IPS DF 19.7 (cell line): ENCODE results near the gene PRDM16.

ENCODE experiments used
- DNase-seq: peaks from one replicate; pipeline ENCODE4 v3.0.0-alpha.2; 2013; ENCODE audit warnings: low read depth, low spot score

Gene PRDM16

DNA sequence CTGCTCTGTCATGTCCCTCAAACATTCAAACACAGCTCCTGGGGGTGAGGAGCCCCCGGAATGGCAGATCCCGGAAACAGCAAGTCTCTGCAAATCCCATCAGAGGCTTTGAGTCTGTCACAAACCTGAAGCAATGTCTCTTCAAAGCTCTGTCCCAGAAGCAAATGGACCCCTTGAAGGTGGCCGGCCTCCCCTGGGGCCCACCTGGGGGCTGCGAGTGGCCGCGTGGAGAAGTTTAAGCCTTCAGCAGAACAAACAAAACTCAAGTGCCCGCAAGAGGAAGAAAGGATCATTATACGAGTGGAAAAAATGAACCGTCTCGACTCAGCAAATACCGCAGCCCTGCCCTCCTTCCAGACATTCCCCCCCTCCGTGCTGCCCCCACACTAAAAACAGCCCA, 53.3 kb downstream of the PRDM16 start:
- no peak for DNase-seq

DNA sequence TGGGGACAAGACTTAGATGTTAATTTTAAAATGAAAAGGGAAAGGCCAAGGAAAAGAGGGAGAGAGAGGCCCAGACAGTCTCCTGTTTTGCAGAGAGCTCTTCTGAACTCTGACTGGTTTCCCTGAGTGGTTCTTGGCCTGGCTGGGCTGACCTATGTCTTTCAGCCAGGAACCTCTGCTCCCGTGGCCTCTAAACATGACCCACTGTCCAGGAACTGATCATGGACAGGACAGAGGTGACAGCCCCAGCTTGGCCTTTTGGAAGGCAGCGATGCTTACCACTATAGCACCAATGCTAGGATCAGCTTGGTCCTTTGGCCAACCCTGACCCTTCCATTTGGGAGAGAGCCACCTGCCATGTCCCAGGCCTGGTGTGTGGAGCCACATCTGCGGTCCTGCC, 55.2 kb downstream of the PRDM16 start:
- no peak for DNase-seq

DNA sequence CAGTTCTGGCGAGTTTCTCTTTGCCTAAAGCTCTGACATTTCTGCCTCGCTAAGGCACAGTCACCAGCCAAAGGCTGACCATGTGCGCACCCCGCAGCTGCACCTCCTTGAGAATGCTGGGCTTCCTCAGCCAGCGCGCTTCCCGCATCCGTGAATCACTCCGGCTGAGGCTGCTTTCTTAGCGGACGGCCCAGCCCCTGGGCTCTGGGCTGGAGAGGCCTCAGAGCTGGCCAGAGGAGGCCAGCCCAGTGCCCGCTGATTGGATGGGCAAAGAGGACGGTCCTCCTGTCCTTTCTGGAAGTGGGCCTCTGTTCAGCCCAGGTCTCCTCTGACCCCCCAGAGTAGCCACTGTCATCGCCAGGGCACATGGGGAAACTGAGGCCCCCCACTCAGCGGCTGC, 56.1 kb downstream of the PRDM16 start:
- DNase-seq, result no peak

DNA sequence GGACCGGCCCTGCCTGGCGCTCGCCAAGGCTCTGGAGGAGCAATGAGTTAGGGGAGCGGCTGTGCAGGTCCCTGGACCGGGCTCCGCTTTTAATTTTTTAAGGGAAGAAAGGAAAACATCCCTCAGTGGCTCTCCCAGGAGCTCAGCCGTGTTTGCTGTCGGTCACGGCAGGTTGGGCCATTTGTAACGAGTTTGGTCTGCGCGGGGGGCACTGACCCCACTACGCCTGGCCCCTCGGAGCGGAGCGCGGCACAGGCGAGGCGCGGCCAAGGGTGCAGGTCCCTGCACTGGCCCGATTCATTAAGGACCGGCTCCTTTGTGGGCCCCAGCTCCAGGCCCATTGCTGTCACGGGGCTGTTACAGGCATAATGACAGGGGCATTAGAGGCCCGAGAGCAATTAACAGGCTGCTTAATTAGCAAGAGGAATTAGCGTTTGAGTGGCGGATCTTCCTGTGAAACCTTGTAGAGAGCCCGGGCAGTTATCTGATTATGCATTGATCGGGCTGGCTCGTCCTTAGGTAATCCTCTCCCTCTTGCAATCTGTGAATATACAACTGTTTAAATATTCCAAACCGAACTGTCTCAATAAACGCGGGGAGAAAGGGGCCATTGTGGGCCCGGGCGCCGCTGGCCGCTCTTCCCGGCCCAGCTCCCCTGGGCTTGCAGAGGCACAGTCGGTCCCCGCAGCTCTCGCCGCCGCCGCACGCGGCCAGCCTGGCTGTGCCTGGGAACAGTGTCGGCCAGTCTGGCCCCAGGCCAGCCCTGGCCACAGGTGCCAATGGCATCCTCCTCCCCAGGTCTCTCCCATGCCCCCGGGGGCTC, 56.8 kb downstream of the PRDM16 start:
- DNase-seq, result no peak

DNA sequence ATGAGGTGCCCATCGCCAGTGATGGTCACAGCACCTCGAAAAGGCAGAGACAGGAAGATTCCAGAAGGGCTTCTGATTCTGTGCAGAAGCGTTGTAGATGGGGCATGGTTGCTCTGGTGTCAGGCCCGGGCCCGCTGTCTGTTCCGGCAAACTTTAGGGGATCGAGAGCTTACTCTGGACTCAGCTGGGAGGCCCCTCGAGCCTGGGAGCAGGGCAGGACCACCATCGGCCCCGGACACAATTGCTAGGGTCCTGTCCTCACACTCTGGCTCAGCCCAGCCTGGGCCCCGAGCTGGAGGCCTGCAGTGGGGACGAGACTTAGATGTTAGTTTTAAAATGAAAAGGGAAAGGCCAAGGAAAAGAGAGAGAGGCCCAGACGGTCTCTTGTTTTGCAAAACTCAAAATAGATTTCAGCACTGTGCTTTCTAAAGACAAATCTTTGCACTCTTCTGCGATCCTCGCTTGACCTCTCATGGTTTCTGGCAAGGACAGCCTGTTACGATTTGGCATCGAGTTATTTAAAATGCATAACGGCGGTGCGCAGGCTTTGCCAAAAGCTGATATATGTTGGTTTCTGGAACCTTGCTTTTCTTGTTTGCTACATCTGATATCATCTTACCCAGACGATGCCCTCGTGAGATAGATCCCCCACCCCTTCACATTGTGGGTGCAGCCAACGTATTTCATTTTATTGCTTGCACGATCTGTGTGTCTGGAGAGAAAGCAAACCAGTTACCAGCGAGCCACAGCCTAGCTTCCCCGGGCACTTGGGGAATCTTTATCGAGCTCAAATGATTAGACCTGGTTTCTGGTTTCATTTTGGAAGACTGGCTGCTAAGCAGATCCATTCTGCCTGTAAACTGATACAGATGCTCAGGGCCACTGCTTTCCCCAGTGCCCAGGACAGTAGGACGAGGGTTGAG, 58.0 kb downstream of the PRDM16 start:
- no peak for DNase-seq

GRCh38 chr1:3127738-3128137, 58.7 kb downstream of the PRDM16 start:
- no peak for DNase-seq

DNA sequence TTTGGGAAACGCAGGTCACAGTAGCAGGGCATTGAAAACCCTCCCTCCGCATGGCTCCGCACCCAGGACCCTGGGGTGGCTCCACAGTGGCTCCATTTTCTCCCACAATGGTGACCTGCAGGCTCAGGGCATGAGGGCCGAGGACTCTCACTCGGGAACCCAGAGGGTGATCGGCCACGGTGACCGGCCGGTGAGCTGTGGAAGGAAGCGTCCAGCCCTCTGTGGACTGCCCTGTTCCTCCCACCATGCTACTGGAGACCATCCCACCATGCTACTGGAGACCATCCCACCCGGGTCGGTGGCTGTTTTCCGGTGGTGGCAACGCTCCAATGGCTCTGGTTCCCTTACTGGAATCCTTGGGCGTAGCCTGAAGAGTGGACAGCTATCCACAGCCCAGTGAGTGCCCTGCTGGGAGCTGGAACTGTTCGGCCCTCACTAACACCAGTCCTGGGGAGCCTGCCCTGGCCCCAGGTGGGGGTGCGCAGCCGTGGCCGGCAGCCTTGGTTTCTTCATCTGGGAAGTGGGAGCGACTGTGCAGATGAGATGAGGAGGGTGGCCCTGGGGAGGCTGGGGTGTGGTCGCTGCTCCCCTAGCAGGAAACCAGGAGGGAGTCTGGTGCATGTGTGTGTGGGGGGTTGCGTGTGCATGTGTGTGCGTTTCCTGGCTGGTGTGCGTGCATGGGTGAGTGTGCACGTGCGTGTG, 59.6 kb downstream of the PRDM16 start:
- no peak for DNase-seq

GRCh38 chr1:3129133-3129490, 60.1 kb downstream of the PRDM16 start:
- no peak for DNase-seq

- no peak for DNase-seq
These were observed 61.3 kb downstream of the PRDM16 start for GRCh38 chr1:3130268-3130667.

DNA sequence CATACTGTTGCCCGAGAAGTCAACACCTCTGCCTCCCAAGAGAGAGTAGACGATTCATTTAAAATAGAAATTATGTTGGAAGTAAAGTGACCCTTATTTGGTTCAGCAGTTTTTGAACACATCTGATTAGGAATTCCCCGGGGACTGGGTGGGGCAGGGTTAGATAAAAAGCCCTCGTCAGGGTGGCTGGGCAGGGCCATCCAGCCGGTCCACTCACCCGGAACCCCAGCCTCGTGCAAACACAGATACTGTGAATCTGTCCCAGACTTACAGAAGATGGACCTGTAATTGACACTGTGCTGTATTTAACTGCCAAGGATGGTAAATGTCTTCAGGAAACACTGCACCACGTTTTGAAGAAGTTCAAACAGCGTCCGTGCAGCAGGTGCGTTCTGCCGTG, 63.7 kb downstream of the PRDM16 start:
- DNase-seq, result no peak

- DNase-seq, result no peak
These were observed 64.7 kb downstream of the PRDM16 start for GRCh38 chr1:3133686-3134085.

DNA sequence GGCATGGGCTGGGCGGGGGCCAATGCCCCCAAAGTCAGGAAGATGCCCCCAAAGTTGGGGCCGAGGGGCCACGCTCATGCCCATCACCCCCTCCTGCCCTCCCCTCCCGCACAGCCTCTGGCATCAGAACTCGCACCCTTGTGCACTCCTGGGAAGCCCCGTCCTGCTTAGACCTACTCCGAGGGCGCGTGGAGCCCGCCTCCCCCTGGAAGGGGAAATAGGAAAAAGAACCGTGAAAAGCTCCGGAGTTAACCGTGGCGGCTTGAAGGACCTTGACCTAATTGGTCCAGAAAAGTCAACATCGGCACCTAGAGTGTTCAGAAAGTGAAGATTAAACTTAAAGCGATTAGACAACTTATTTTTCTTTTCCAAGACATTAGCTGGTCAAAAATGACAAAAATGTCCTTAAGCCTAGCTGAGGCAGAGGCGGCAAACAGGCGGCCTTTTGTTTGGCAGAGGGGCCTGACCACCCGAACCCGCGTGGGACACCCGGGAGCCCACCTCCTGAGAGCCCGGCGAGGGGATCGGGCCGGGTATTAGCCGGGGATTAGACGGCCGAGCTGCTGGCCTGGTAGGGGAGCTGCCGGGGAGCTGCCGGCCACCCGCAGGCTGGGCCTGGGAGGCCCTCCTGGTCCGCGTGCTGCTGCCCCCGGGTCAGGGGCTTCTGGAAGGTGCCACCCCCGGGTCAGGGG, 65.5 kb downstream of the PRDM16 start:
- DNase-seq, result no peak

DNA sequence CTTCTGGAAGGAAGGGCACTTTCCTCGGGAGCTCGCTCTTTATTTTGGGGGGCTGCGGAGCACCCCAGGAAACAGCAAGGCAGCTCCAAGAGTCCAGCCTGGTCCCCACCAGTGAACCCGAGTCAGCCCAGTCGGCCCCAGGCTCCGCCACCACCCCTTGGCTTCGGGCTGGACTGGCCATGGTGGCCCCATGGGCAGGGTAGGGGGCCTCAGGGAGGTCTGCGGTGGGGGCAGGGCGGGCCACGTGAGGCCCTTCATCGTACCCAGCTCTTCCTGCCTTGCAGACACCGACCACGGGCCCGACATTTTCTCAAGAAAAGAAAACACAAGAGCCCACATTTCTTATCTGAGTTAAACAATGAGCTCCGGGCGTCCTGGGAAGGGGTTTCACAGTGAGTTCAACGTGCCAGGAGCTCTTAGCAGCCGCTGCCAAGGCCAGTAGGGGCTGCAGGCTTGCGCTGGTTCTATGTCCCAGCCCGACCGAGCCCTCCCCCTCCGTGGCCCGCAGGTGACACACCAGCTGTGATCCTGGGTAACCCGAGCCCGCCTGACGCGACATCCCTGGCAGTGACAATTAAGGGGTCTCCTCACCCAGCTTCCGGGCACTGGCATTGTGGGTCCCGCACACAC, 66.2 kb downstream of the PRDM16 start:
- DNase-seq, result no peak

GRCh38 chr1:3135744-3136455, 66.9 kb downstream of the PRDM16 start:
- DNase-seq, result no peak

- DNase-seq, result no peak
These were observed 67.5 kb downstream of the PRDM16 start for GRCh38 chr1:3136532-3136931.

DNA sequence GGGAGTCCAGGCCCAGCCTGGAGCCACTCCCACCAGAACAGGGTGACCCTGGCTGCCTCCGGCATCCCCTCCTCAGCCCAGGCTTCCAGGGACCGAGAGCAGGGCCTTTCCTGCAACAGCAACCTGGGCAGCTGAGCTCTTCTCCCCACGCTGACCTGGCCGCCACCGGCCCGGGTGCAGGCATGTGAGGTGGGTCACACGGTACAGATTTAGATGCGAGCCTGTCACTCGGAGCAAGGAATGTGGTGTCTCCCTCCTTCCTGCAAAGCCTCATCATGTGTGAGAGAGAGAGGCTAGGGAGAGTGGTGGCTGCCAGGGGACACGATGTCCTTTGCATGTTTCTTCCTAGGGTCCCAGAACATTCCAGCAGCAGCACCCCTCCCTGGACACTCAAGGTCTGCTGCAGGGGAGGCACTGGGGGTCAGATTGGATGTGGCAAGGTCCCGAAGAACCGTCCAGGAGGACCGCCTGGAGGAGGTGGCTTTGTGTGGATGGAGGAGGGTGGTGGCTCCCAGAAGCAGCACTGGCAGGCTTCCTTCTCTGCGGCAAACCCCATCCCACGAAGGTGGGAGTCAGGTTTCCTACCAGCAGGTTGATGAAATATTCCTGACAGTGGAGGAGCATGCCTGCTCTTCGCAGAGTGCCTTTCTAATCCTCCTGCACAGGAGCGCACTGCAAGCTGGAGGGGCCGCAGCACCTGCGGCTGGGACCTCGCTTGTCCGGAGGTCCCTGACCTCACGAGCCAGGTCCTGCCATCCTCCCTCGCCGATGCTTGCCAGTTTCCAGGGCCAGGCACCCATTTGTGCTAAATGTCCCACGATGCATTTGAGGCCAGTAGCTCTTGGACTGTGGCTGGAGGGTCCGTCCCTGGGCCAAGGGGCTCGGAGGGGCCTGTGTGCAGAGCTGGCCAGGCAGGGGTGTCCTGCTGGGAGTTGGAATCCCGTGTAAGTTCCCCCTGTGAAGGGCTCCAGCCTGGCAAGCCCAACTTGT, 68.4 kb downstream of the PRDM16 start:
- no peak for DNase-seq

GRCh38 chr1:3138623-3139151, 69.7 kb downstream of the PRDM16 start:
- no peak for DNase-seq

DNA sequence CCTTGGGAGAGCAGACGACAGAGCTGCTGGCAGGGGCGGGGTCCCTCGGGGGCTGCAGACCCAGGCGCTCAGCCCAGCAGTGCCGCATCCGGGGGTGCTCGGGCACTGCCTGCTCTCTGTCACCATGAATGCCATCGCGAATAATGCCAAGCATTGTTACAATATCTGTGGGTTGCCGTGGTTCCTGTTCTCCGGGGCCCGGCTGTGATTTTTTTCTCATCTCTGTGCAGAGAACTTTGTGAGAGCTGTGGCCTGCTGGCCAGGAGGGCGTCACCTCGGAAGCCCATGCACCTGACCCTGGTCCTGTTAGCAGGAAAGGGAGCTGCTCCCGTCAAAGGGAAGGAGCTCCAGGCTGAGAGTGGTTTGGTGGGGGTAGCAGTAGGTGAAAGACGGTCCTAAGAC, 70.4 kb downstream of the PRDM16 start:
- no peak for DNase-seq

GRCh38 chr1:3139871-3140361, 70.9 kb downstream of the PRDM16 start:
- no peak for DNase-seq
